HG02840 (cell line): Measurements from ENCODE around the gene OTUB2.
"Not testable (repeated sequence)": the region's sequence is repeated elsewhere in the genome, so short reads cannot be mapped to it uniquely, and the experiment has no call there.

ENCODE experiments used
- ATAC-seq: cut with Tn5 transposase; IDR thresholded peaks from one replicate; pipeline ENCODE4 v1.9.1; 2021; ENCODE audit warnings: mild to moderate bottlenecking, moderate library complexity, moderate number of reproducible peaks; ENCODE audit not compliant: unreplicated experiment, low FRiP score

Gene OTUB2

DNA sequence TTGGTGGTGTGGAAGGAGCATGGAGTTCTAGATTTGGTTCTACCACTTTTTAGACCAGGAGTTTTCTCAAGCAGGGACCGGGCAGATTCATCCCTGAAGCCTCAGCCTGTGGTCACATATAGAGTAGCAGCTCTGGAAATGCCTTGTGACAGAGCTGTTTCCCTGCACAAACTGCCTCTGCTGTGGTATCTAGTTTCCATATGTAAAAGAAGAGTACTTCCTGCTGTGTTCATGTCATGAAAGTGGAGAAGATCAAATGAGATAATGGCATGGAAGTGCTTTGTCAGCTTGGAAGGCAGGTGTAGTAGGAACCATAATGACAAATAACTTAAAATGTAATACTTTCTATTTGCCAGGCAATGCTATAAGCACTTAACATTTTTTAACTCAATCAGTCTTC lies 26.1 kb downstream of the OTUB2 start:
- no peak for ATAC-seq

- no peak for ATAC-seq
These were observed 26.5 kb downstream of the OTUB2 start for GRCh38 chr14:94052662-94053061.

GRCh38 chr14:94054401-94054800 lies 28.3 kb downstream of the OTUB2 start:
- ATAC-seq, result no peak

GRCh38 chr14:94054936-94055335 lies 28.8 kb downstream of the OTUB2 start:
- no peak for ATAC-seq

- ATAC-seq, result peak; percentile 59
These were observed 30.6 kb downstream of the OTUB2 start for GRCh38 chr14:94056579-94057308.

DNA sequence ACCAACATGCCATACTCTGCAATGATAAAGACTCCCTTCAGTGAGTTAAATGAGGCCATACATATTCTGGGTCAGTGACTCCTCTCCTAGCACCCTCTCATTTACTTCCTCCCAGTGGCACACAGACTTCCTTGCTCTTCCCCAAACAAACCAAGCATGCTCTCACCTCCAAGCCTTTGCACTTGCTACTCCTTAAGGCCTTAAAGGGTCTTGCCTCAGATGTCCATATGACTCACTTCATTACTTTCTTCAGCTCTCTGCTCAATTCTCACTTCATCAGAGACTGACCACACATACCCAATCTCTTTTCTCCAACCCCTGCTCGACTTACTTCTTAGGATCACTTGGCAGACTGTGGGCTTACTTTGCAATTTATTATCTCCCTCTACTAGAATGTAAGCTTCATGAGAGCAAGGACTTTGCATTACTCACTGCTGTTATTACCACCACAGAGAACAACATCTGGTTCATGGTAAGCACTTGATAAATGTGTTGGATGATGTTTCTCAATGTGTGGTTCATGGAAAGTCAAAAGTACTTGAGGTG lies 32.1 kb downstream of the OTUB2 start:
- no peak for ATAC-seq

DNA sequence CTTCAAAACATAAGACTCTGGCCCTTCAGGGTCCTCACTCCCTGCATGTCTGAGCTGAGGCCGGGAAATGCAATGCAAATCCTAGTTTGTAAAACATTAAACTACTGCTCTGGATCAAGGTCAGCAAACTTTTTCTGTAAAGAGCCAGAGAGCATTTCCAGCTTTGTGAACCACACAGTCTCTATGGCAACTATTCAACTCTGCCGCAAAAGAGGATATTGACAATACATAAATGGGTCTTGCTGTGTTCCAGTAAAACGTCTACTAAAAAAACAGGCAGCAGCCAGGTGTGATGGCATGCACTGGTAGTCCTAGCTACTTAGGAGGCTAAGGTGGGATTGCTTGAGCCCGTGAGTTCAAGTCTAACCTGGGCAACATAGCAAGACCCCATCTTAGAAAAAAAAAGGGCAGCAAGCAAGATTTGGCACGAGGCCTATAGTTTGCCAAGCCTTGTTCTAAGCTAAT lies 32.6 kb downstream of the OTUB2 start:
- no peak for ATAC-seq

- no peak for ATAC-seq
These were observed 33.9 kb downstream of the OTUB2 start for GRCh38 chr14:94059998-94060397.

- no peak for ATAC-seq
These were observed 36.3 kb downstream of the OTUB2 start for GRCh38 chr14:94062344-94062940.

DNA sequence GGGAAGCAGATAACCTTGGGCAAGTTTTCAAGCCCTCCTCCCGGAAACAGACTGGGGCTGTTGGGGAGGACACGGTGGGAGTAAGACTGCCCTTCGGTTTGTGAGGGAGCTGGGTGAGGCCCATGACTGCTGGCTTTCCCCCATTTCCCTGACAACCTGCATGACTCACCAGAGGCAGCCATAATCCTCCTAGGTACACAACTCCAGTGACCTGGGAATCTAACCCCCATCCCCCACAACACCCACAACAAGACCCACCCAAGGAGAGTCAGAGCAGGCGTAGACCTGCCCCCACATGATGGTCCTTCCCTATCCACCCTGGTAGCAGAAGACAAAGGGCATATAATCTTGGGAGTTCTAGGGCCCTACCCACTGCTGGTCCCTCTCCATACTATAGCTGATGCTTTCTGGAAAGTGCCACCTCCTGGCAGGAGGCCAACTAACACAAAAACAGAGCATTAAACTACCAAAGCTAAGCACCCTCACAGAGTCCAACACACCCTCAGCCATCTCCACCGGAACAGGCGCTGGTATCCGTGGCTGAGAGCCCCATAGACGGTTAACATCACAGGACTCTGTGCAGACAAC lies 40.0 kb downstream of the OTUB2 start:
- ATAC-seq, result no peak

DNA sequence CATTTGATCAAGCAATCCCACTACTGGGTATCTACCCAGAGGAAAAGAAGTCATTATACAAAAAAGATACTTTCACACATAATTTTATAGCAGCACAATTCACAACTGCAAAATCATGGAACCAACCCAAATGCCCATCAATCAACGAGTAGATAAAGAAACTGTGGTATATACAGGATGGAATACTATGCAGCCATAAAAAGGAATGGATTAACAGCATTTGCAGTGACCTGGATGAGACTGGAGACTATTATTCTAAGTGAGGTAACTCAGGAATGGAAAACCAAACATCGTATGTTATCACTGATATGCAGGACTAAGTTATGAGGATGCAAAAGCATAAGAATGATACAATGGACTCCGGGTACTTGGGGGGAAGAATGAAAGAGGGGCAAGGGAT lies 45.9 kb downstream of the OTUB2 start:
- ATAC-seq, result not testable (repeated sequence)

DNA sequence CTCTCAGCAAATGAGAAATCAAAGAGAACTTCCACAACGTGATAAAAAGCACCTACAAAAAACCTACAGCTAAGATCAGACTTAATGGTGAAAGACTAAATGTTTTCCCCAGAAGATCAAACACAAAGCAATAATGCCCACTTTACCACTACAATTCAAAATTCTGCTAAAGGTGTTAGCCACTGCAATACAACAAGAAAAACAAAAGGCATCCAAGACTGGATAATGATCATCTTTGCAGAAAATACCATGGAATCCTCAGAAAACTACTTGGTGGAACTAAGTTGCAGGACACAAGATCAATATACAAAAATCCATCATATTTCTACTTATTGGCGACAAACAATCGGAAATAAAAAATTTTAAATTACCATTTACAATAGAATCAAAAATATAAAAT lies 48.4 kb downstream of the OTUB2 start:
- ATAC-seq, result no peak

DNA sequence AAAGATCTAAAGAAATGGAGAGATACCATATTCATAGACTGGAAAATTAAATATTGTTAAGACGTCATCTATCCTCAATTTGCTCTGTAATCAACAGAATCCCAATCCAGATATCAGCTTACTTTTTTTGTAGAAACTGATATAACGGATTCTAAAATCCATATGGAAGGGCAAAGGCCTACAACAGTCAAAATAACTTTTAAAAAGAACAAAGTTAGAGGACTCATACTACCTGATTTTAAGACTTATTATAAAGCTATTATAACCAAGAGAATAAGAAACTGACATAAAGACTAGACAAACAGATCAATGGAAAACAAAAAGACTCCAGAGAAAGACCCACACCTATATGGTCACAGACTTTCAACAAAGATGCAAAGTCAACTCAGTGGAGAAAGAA lies 48.9 kb downstream of the OTUB2 start:
- no peak for ATAC-seq

DNA sequence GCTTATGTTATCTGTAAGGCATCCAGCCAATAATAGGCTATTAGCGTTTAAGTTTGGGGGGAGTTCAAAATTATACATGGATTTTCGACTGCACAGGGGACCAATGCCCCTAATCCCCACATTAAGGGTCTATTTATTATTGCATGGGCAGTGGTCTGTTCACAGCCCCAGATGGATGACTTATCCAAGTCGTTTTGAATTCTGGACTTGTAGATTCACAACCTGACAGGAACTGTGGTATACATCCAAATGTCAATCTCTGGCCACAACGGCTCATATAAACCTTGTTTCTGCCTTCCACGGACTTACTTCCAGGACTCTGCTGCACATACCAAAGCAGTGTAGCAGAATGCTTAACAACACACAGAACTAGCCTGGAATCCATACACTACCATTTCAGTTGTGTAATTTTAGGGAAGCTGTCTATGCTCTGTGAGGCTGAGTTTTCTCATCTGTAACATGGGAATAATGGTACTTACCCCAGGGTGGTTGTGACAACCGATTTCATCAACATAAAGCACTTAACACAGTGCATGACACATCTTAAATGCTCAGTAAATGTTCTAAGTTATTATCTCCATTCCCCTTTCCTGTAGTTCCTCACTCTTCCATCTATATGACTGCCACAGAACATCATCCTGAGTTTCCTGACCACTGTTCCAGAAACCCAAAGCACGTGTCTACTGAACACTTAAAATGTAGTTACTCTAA lies 51.1 kb downstream of the OTUB2 start:
- no peak for ATAC-seq

DNA sequence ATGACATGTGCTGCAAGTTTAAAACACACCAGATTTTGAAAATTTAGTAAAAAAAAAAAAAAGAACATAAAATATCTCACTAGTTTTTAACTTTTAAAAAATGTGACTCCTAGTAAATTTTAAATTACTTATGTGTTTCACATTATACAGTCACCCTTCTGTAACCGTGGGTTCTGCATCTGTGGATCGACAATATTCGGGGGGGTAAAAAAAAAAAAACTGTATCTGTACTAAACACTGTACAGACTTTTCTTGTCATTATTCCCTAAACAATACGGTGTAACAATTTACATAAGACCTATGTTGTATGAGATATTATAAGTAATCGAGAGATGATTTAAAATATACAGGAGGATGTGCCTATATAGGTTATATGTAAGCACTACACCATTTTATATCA lies 51.7 kb downstream of the OTUB2 start:
- no peak for ATAC-seq

- ATAC-seq, result no peak
These were observed 53.9 kb downstream of the OTUB2 start for GRCh38 chr14:94079891-94080620.

GRCh38 chr14:94080621-94081385 lies 54.7 kb downstream of the OTUB2 start, which contains the start of the genes DDX24 and IFI27L1:
Gene DDX24 (minus strand): TSS chr14:94081202. CDS start chr14:94079742, 1,460 bp downstream.
Gene IFI27L1 (plus strand): TSS chr14:94081310. CDS start chr14:94096938, 15,628 bp downstream.
- peak; percentile 99 for ATAC-seq

DNA sequence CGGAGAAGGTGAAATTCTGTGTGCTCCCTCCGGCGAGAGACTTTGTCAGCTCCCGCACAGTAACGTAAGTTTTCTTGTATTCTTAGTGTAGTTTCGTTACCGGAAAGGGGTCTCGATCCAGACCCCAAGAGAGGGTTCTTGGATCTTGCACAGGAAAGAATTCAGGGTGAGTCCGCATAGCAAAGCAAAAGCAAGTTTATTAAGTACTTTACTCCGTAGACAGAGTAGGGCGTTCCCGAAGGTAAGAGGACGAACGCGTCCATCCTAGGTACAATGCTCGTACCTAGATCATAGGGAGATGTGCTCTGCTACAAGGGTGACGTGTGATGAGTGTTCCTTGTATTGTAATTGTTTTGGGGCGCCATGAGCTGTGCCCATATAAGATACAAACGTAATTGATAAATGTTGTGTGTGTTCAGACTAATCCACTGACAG lies 55.3 kb downstream of the OTUB2 start:
- ATAC-seq, result peak; percentile 19

- no peak for ATAC-seq
These were observed 61.8 kb downstream of the OTUB2 start for GRCh38 chr14:94087891-94088290.
